GDM1 (cell line): Measurements from ENCODE around the gene REG4.

Experiments used
- DNase-seq: peaks from one replicate; lab custom pipeline; 2025; lab: John Stamatoyannopoulos, UW

REG4 gene

GRCh38 chr1:119779869-119780356 lies 31.3 kb downstream of the REG4 start:
- no peak for DNase-seq

GRCh38 chr1:119778886-119779560 lies 32.2 kb downstream of the REG4 start:
- no peak for DNase-seq

- no peak for DNase-seq
Measured at GRCh38 chr1:119778359-119778758, 32.9 kb downstream of the REG4 start.

DNA sequence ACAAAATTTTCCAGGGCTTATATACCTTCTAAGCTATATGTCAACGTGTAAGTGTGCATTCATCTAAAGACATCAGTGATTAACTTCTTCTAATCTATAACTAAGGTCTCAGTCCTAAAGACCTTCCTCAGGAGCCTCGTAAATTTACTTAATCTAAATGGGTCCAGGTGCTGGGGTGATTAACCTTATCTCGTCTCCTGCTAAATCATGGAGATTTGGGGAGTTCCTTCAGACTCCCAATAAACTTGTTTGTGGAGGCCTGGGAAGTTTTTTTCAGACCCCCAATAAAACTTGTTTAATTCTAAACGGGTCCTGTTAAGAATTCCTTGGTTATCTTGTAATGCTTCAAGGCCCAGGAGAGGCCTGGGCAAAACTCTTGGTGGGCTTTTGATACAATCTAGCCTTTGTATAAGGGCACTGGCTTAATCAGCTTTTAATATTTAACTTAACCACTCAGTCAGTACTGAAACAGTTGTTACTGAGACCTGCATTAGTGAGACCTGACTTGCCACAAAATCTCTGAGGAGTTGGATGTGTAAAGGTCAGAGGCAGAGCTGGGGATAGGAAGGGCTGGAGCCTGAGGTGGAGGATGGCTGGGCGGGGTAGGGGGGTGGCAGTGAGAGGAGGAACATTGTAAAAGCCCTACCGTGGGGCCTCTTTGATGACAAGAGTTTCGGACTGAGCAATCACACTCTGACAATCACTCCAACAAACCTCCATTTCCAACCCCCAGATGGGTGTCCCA lies 36.3 kb downstream of the REG4 start:
- no peak for DNase-seq

GRCh38 chr1:119773711-119774241 lies 37.5 kb downstream of the REG4 start:
- DNase-seq, result no peak

GRCh38 chr1:119772298-119772697 lies 39.0 kb downstream of the REG4 start:
- DNase-seq, result no peak

GRCh38 chr1:119771770-119772169 lies 39.5 kb downstream of the REG4 start:
- DNase-seq, result no peak

GRCh38 chr1:119771016-119771415 lies 40.2 kb downstream of the REG4 start:
- no peak for DNase-seq

- no peak for DNase-seq
Measured at GRCh38 chr1:119768778-119769177, 42.5 kb downstream of the REG4 start, which contains the start of gene HMGCS2. Gene HMGCS2 (minus strand): TSS chr1:119768905. CDS start chr1:119768844, 61 bp downstream.

GRCh38 chr1:119767486-119767885 lies 43.8 kb downstream of the REG4 start:
- DNase-seq, result no peak

- no peak for DNase-seq
Measured at GRCh38 chr1:119766374-119766794, 44.9 kb downstream of the REG4 start.

DNA sequence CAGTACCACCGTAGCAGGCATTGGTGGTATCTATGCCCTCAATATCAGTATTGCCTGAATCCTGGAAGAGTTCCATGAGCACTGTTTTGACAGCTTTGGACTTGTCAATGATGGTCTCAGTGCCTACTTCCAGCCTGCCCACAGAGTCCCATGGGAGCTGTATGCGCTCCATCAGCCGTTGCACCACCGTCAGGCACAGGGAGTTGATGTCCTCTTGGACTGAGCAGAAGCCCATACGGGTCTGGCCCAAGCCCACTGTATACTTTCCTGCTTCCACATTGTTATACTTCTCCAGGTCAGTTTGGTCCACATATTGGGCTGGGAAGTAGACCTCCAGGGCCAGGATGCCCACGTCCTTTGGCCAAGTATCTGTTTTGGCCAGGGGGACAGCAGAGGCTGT lies 47.0 kb downstream of the REG4 start:
- DNase-seq, result no peak

DNA sequence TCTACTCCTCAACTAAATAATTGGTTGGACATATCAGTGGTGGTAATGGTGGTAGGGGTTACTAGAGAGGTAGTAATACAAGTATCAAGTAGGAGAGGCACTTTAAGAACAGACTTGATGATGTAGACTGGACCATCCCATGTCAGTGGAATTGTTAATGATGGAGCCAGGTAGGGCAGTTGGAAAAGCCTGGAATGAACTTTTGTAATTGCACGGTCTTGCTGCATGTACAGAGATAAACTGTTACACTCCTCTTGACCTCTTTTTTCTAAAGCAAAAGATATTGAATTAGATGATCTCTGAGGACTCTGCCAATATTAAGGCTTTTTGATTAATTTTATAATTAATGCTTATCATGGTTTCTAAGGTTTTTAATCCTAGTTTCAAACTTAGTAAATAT lies 48.3 kb downstream of the REG4 start:
- DNase-seq, result no peak

GRCh38 chr1:119762409-119762808 lies 48.9 kb downstream of the REG4 start:
- DNase-seq, result no peak

DNA sequence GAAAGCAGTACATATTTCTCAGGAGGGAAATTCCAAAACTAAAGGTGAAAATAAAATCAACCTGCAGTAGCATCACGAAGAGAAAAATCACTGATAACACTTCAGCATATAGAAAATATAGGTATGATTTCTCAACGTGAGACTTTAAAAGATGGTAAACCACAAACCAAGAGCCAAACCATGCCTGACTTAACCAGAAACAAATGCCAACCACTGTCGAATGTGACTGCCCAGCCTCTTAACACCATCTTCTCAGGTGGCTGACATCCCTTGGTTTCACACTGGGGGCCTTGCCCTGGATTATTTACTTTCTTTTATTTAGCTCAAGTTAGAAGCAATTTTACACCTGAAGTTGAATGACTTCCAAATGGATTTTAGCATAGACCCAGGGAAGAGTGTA lies 52.7 kb downstream of the REG4 start:
- no peak for DNase-seq

- no peak for DNase-seq
Measured at GRCh38 chr1:119752592-119752991, 58.7 kb downstream of the REG4 start.

GRCh38 chr1:119748040-119748439 lies 63.2 kb downstream of the REG4 start:
- no peak for DNase-seq

DNA sequence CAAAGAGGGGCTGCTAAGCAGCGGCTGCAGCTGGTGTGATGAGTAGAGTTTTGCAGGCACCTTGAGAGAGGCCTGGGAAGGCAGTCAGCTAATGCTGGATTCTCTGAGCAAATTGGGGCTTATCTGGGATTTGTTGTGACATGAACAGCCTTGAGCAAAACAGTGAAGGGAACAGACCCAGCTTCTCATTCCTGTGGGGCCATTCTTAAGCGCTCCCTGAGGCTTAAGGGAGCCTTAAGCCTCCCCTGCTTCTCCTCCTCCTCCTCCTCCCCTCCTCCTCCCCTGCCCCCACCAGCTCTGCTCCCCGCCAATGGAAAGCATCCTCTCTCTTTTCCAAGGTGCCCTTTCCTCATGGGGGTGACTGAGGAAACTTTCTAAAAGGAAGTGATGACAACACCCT lies 63.8 kb downstream of the REG4 start:
- no peak for DNase-seq

GRCh38 chr1:119745034-119745433 lies 66.2 kb downstream of the REG4 start:
- DNase-seq, result no peak

DNA sequence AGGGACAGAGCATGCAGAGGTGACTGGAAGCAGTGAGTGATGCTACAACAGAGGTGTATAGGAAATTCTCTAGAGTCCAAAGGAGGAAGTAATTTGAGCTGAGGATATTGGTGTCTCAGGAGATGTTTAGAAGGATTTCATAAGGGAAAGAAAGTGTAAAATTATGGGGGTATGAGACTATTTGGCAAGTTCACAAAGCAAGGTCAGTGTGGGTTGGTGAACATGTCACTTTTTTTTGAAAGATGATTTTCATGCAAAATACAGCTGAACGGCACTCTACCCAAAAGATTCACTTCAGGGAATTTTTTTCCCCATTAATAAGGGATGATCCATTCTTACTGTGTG lies 66.7 kb downstream of the REG4 start:
- no peak for DNase-seq
